ENCODE data around the gene CCDC33.

GRCh38 chr15:74319596-74320351 is 83.6 kb downstream of the CCDC33 start:
- TF ChIP-seq, protein P1, sequence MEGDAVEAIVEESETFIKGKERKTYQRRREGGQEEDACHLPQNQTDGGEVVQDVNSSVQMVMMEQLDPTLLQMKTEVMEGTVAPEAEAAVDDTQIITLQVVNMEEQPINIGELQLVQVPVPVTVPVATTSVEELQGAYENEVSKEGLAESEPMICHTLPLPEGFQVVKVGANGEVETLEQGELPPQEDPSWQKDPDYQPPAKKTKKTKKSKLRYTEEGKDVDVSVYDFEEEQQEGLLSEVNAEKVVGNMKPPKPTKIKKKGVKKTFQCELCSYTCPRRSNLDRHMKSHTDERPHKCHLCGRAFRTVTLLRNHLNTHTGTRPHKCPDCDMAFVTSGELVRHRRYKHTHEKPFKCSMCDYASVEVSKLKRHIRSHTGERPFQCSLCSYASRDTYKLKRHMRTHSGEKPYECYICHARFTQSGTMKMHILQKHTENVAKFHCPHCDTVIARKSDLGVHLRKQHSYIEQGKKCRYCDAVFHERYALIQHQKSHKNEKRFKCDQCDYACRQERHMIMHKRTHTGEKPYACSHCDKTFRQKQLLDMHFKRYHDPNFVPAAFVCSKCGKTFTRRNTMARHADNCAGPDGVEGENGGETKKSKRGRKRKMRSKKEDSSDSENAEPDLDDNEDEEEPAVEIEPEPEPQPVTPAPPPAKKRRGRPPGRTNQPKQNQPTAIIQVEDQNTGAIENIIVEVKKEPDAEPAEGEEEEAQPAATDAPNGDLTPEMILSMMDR (IDR thresholded peaks at IDR 0.05), result no peak
- no peak for TF ChIP-seq TEAD4 (CRISPR knock-in tag; IDR thresholded peaks at IDR 0.05)
- TF ChIP-seq, protein P2, sequence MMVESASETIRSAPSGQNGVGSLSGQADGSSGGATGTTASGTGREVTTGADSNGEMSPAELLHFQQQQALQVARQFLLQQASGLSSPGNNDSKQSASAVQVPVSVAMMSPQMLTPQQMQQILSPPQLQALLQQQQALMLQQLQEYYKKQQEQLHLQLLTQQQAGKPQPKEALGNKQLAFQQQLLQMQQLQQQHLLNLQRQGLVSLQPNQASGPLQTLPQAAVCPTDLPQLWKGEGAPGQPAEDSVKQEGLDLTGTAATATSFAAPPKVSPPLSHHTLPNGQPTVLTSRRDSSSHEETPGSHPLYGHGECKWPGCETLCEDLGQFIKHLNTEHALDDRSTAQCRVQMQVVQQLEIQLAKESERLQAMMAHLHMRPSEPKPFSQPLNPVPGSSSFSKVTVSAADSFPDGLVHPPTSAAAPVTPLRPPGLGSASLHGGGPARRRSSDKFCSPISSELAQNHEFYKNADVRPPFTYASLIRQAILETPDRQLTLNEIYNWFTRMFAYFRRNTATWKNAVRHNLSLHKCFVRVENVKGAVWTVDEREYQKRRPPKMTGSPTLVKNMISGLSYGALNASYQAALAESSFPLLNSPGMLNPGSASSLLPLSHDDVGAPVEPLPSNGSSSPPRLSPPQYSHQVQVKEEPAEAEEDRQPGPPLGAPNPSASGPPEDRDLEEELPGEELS (CRISPR knock-in tag; IDR thresholded peaks at IDR 0.05), result no peak
- TF ChIP-seq CREB1 (CRISPR knock-in tag; IDR thresholded peaks at IDR 0.05), result no peak
- TF ChIP-seq FOXJ3 (CRISPR knock-in tag; IDR thresholded peaks at IDR 0.05; ENCODE audit: borderline replicate concordance), result no peak
- no peak for TF ChIP-seq ZNF232 (CRISPR knock-in tag; IDR thresholded peaks at IDR 0.05)
- no peak for TF ChIP-seq TP53 (CRISPR knock-in tag; IDR thresholded peaks at IDR 0.05)
- no peak for TF ChIP-seq MAX (CRISPR knock-in tag; IDR thresholded peaks at IDR 0.05)
- no peak for TF ChIP-seq MLX (CRISPR knock-in tag; IDR thresholded peaks at IDR 0.05)
- TF ChIP-seq ATF3 (CRISPR knock-in tag; conservative IDR thresholded peaks at IDR 0.05), result no peak
- no peak for TF ChIP-seq E2F5 (CRISPR knock-in tag; IDR thresholded peaks at IDR 0.05)
- no peak for TF ChIP-seq OVOL2 (CRISPR knock-in tag; IDR thresholded peaks at IDR 0.05; ENCODE audit: borderline replicate concordance)
- no peak for TF ChIP-seq ZNF396 (CRISPR knock-in tag; IDR thresholded peaks at IDR 0.05; ENCODE audit: borderline replicate concordance)

Data from WTC11 (cell line).